OCI-M2 (cell line): ENCODE data around the gene PMIS2.

ENCODE experiments used
- DNase-seq: peaks from one replicate; lab custom pipeline; 2025; ENCODE audit not compliant: unreplicated experiment; lab: John Stamatoyannopoulos, UW

Gene PMIS2

DNA sequence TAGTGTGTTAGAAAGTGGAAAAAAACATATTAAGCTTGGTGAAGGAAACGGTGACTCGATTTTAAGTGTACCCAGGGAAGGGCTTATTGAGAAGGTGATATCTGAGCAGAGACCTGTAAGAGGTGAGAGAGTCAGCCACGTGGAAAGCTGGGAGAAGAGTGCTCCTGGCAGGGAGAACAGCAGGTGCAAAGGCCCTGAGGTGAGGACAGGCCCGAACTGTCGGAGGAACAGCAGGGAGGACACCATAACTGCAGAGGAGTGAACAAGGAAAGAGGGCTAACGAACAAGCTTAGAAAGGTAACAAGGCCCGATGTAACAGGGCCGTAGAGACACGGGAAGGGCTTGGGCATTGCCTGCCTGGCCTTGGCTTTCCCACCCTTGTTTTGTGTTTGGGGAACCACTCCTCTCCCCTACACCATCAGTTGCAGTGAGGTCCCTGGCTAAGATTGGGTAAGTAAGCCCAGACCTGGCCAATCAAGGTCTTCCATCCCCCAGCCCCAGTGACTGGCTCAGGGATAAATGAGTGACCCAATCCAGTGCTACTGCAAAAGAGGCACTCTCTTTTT, 29.9 kb upstream of the PMIS2 start:
- DNase-seq: no peak

- DNase-seq: no peak
These were observed 29.0 kb upstream of the PMIS2 start for GRCh38 chr19:35556846-35557538.

DNA sequence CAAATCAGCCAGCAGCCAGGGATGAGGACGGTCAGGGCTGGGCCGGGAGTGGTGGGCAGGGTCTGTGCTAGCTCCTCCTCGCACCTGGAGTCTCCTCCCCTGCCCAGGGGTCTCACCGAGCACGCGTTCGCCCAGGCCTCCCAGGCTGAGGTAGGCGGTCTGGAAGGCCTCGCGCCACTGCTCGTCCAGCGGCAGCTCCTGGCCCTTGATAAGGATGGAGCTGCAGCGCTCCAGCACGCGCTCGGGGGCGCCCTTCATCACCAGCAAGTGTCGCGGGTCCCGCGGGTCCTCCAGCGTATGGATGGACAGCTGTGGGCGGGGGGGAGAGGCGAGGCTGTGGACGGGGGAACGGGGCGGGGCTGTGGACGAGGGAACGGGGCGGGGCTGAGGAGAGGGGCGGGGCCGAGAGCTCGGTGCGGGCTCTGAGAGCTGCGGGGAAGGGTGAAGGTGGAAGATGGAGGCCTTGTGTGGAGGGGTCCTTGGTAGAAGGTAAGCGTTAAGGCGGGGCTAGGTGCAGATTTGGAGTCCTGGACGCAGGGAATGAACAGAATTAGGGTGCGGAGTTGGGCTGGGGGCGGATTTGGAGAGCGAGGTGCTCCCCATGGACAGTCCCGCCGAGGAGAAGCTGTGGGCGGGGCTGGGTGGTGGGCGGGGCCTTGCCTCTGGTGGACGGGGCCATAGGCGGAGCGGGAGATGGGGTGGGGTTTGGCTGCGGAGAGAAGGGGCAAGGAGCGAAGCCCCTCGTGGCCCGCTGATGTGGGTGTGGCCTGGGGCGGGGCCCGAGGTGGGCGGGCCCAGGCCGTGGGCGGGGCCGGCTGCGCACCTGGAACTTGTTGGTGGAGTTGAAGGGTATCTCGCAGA, 28.2 kb upstream of the PMIS2 start:
- no peak for DNase-seq

DNA sequence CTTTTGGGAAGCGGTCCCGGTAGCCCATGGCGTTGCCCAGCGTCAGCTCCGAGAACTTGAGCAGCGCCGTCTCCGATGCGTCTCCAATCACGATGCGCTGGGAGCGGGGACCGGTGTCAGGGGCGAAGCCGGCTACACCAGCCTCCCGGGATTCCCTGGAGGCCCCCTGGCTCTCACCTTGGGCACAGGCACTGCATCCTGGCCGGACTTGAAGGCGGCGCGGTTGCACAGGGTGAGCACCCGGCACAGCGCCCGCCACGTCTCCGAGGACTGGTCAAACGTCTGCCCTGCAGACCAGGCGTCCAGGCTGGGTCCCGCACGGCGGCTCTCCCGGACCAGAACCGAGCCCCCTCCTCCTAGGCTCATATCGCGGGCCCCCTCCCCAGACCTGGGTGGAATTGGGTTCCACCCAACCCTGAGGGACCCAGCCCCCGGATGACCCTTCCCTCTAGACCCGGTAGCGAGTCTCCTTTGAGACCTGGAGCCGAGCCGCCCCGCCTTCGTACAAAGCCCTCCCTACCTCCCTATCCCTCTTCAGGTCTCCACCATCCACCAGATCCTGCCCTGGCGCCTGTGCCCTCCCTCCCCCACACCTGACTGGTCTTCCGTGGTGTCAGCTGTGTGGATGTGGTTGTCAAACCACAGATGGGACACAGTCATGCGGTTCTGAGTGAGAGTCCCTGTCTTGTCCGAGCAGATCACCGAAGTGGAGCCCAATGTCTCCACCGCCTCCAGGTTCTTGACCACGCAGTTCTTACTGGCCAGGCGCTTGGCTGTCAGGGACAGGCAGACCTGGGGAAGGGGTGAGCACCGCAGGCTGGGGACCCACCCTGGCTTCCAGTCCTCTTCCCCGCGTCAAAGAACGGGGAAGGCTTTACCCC, 27.3 kb upstream of the PMIS2 start:
- no peak for DNase-seq

DNA sequence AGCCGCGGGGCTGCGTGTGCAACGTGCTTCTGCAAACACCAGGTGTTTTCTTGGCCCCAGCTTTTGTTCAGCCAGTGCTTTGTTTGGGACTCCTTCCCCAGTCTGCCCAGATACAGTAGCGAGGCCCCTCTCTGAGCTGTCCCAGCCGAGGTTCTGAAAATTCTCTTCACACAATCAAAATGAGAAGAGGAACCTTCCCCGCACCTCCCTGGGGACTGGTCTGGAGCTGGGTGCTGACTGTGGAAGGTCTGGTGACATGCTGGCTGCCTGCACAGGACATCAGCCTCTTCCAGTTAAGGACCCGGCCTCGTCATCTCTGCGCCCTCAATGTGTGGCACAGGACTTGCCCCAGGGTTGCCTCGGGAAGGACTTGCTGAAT, 26.7 kb upstream of the PMIS2 start:
- DNase-seq: no peak

DNA sequence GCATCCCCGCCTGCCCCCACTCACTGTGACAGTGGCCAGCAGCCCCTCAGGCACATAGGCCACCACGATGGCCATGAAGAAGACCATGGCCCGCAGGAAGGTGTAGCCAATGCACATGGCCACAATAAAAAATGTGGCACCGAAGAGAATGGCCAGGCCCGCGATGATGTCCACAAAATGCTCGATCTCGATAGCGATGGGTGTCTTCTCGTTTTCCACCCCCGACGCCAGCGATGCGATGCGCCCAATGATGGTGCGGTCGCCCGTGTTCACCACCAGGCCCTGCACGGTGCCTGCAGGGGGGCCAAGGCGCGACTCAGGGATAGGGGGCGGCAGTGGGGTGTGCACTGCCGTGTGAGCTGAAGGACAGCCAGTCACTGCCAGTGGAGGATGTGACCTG, 26.2 kb upstream of the PMIS2 start:
- DNase-seq: no peak

GRCh38 chr19:35560271-35560670, 25.7 kb upstream of the PMIS2 start:
- no peak for DNase-seq

DNA sequence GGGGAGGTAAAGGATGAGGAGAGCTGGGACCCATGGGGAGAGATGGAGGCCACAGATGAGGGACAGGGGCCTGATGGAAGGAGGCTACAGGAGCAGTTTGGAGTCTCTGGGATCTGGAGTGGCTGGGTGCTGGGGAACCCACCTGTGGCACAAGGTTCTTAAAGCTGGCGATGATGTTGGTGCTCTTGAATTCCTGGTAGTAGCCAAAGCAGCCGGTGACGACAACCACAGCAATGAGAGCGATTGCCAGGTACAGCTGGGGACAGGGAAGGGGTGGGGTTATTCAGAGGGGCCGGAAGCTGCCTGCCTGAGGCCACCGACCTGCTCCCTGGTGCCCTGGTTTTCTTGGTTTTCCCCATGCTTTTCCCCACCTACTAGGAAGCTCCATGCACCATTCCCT, 25.3 kb upstream of the PMIS2 start:
- DNase-seq: no peak

- no peak for DNase-seq
These were observed 24.5 kb upstream of the PMIS2 start for GRCh38 chr19:35561436-35561835.

DNA sequence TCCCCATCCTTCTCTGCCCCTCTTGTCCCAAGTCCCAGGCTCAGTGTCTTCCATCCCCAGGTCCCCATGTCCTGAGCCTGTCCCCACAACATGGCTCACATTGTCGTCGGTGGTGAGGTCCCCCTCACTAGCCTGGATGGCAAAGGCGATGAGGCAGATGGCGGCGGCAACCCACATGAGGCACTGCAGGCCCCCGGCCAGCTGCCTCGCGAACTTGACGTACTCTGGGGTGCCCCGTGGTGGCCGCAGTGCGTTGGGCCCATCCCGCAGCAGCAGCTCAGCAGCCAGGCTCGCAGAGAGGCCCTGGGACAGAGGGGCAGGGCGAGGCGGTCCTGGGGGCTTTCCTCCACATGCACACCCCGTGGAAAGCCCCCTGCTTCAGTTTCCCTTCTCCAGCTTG, 23.6 kb upstream of the PMIS2 start:
- no peak for DNase-seq

GRCh38 chr19:35562776-35563175, 23.2 kb upstream of the PMIS2 start:
- DNase-seq: no peak

DNA sequence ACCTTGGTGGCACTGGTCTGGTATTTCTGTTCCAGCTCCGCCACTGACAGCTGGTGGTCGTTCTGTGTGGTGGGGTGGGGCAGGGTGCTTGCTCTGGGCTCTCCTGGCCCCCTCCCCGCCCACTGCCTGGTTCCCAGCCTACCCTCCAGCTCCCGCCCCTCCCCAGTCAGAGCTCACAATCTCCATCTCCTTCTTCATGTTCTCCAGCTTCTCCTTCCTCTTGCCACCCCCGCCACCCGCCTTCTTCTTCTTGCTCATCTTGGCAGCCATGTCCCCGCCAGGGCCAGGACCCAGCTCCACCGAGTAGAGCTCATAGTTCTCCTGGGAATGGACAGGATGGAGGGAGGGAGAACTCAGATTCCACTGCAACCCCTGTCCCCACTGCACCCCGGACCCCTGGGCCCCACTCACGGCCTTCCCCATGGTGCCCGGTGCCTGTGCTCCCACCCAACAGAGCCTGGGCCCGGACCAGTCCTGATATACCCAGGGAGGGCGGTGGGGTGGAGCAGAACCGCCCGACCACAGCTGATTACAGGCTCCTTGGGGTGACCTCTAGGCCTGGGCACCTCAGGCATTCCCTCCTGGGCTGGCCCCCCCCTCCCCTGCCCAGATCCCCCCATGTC, 22.7 kb upstream of the PMIS2 start, which contains the start of gene ATP4A:
Gene ATP4A, minus strand, starts transcription at position 452 of the 623 bp plus-strand sequence. Its CDS starts 29 bp downstream, at position 423.
- DNase-seq: no peak

DNA sequence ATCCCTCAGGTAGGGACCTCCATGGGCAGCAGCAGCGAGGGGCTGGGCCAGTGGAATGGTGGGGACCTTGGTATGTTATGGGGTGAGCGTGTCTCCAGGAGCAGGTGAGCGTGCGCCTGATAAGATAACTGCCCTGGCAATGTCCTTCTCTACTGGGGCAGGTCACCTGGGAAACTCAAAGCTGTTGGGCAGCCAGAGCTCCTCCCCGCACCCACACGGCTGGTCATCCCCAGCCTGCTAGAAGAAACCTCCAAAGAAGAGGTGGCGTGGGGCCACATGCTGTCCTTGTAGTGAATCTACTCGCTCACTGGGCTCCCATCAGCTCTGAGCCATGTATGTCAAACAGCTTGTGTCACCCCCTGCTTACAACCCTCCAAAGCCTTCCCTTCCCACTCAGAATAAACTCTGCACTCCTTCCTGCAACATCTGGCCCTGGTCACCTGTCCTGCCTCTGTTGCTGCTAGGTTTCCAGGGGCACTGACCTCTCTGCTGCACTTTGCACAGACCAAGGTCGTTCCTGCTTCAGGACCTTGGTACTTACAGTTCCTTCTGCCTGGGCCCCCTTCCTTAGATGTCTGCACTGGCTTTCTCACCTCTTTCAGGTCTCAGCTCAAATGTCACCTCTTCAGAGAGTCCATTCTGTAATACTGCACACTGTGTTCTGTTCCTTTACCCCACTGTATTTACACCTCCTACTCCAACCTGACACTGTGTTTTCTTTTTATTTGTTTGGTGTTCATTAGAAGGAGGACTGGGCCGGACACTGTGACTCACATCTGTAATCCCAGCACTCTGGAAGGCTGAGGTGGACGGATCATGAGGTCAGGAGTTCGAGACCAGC, 20.7 kb upstream of the PMIS2 start:
- DNase-seq: no peak

- DNase-seq: no peak
These were observed 19.2 kb upstream of the PMIS2 start for GRCh38 chr19:35566738-35567137.

DNA sequence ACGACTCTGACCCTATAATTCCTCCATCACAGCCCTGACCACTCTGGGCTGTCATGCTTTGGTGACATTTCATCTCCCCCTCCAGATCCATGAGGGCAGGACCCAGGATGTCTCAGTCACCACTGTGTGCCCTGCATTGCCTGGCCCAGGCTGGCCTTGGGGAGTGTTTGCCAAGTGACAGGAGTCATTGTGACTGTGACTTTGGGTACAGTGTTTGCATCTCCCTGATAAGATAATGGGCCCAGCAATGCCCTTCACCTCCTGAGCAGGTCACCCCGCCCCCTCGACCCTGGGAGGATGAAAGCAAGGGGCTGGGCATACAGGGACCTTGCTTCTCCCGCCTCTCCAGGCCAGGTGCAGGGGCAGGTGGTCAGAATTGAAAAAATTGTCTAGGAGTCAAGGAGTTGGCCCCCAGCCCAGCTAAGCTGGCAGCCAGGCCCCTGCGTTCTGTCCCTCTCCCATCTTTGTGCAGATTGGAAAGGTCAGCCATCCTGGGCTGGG, 16.6 kb upstream of the PMIS2 start:
- DNase-seq: no peak

- no peak for DNase-seq
These were observed 14.5 kb upstream of the PMIS2 start for GRCh38 chr19:35571406-35571965.

DNA sequence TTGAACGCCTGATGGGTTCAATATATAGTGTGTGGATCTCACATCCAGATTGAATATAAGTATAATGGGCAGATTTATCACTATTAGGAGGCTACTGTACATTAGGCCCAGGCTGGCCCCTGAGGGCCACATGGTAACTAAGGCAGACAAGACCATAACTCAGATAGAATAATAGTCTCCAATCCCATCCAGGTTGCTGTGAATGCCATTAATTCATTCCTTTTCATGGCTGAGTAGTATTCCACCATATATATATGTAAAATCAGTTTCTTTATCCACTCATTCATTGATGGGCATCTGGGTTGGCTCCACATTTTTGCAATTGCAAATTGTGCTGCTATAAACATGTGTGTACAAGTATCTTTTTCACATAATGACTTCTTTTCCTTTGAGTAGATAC, 8.1 kb upstream of the PMIS2 start:
- no peak for DNase-seq

GRCh38 chr19:35578707-35579106, 7.3 kb upstream of the PMIS2 start:
- no peak for DNase-seq

DNA sequence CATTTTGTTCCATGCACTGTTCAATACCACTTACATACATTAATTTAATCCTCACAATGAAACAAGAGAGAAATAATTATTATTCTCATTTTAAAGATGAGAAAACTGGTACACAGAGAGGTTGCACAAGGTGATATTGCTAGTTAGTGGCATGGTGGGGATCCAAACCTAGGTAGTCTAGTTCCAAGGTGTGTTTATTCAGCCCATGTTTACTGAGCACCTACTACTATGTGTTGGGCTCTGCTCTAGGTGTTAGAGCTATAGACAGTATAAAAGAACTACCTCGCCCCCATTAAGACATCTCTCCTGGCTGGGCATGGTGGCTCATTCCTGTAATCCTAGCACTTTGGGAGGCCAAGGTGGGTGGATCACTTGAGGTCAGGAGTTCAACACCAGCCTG, 3.2 kb upstream of the PMIS2 start:
- no peak for DNase-seq
